HepG2 (cell line): ENCODE results near the gene ZCCHC10. TPM values are rescaled to one million over a fixed set of nuclear protein-coding genes. Genes with fewer than 3 reads are reported as not detected.
A peak's percentile ranks its signal among the peaks of the same experiment; 100 is the strongest.

Experiments
- ATAC-seq: fragments of 200-7000 bp; cut with Tn5 transposase; 3 replicates; pipeline ENCODE4 v1.9.1; 2020; ENCODE audit warnings: mild to moderate bottlenecking, moderate library complexity
- BruUV-seq: library from RNA; stranded (reverse); fragments of 400-500 nt; replicated peaks from 2 replicates; lab custom pipeline; 2021; lab: Mats Ljungman, UMichigan
- CTCF ChIA-PET: fragments of 300-600 bp; formaldehyde crosslinking; extraction: SDS; loops from one replicate; lab custom pipeline; 2021; ENCODE audit warnings: low total read pairs, inconsistent platforms, low intra/inter-chr PET ratio; lab: Yijun Ruan, JAX
- POLR2A ChIA-PET: fragments of 350-600 bp; sonication (Branson Sonifier 250); formaldehyde crosslinking; loops from one replicate; lab custom pipeline; 2020; ENCODE audit warnings: antibody characterized with exemption, inconsistent platforms; lab: Yijun Ruan, JAX
- DNase-seq: peaks from one replicate; pipeline ENCODE4 v3.0.0-alpha.2; 2015; ENCODE audit warnings: low spot score
- FAIRE-seq: peaks from 3 replicates; lab custom pipeline; 2011; peaks lifted over from hg19 to GRCh38; lab: Jason Lieb, UNC
- H2AFZ ChIP-seq: one replicate; pipeline ENCODE4 v1.6.1; 2011; ENCODE audit warnings: low read length, inconsistent platforms
- H3K27ac ChIP-seq: fragments of 300-600 bp; 3 replicates; pipeline ENCODE4 v1.8.0; 2011; ENCODE audit warnings: mixed run types, mild to moderate bottlenecking, mixed read lengths, low read length, inconsistent platforms; ENCODE audit not compliant: insufficient read depth; ENCODE audit errors: extremely low read length
- H3K27me3 ChIP-seq, 2 experiments: fragments of 200-600 bp in 1 of 2; 2 replicates in 1 of 2; 3 replicates in 1 of 2; pipeline versions ENCODE4 v1.6.0 to v1.8.0; 2011; ENCODE audit warnings: low read length in 2 of 2, mild to moderate bottlenecking in 2 of 2, moderate library complexity in 2 of 2, inconsistent platforms in 1 of 2; ENCODE audit not compliant: insufficient read depth in 2 of 2, control insufficient read depth in 1 of 2
- H3K36me3 ChIP-seq, 2 experiments: fragments of 200-600 bp in 1 of 2; replicated peaks in 1 of 2; 2 replicates in 1 of 2; 3 replicates in 1 of 2; pipeline versions ENCODE4 v1.5.1 to v1.8.0; 2011; ENCODE audit warnings: low read length in 2 of 2, inconsistent platforms in 1 of 2; ENCODE audit not compliant: insufficient read depth in 2 of 2, control insufficient read depth in 1 of 2
- H3K4me1 ChIP-seq: 2 replicates; pipeline ENCODE4 v1.5.1; 2012; ENCODE audit warnings: low read length, inconsistent platforms; ENCODE audit not compliant: insufficient read depth
- H3K4me2 ChIP-seq: 2 replicates; pipeline ENCODE4 v1.6.0; 2011; ENCODE audit warnings: low read depth, low read length, inconsistent platforms
- H3K4me3 ChIP-seq, 3 experiments: fragments of 200-600 bp in 1 of 3; sonication (generic), shearing (Covaris generic) in 1 of 3; replicated peaks in 1 of 3; 2 replicates each; pipeline ENCODE4 v1.5.1; 2011 to 2016; ENCODE audit warnings: low read length in 3 of 3, inconsistent platforms in 2 of 3, low read depth in 2 of 3, mild to moderate bottlenecking in 2 of 3, control low read depth in 1 of 3, mixed read lengths in 1 of 3; ENCODE audit not compliant: insufficient read depth in 1 of 3
- H3K79me2 ChIP-seq: one replicate; pipeline ENCODE4 v1.6.1; 2011; ENCODE audit warnings: low read length, inconsistent platforms; ENCODE audit not compliant: insufficient read depth
- H3K9ac ChIP-seq: 2 replicates; pipeline ENCODE4 v1.6.0; 2011; ENCODE audit warnings: mild to moderate bottlenecking, low read depth, low read length, inconsistent platforms; ENCODE audit not compliant: insufficient read depth
- H3K9me3 ChIP-seq: 2 replicates; pipeline ENCODE4 v1.5.1; 2012; ENCODE audit warnings: mild to moderate bottlenecking, low read length
- H4K20me1 ChIP-seq: 2 replicates; pipeline ENCODE4 v1.6.0; 2011; ENCODE audit warnings: inconsistent platforms, mild to moderate bottlenecking, low read length, moderate library complexity; ENCODE audit not compliant: insufficient read depth
- HNF4A ChIP-seq: sonication (generic); formaldehyde crosslinking; IDR thresholded peaks from 2 replicates; pipeline ENCODE4 v1.4.0; 2020; ENCODE audit warnings: missing genetic modification reagents
- POGZ ChIP-seq: sonication (generic); formaldehyde crosslinking; IDR thresholded peaks from 2 replicates; pipeline ENCODE4 v1.4.0; 2020; ENCODE audit warnings: mild to moderate bottlenecking, missing genetic modification reagents
- SAP130 ChIP-seq: IDR thresholded peaks from 2 replicates; pipeline ENCODE4 v1.6.1; 2016; ENCODE audit warnings: low read depth
- SOX13 ChIP-seq, 3 experiments: fragments of 450-650 bp in 1 of 3; sonication (generic) in 1 of 3; formaldehyde crosslinking in 1 of 3; IDR thresholded peaks in 2 of 3; conservative IDR thresholded peaks in 1 of 3; 2 replicates each; pipeline versions ENCODE4 v1.5.0 to v1.6.1; 2016 to 2020; ENCODE audit warnings: antibody characterized with exemption in 1 of 3, mild to moderate bottlenecking in 1 of 3, missing compliant biosample characterization in 1 of 3, missing genetic modification reagents in 1 of 3, moderate library complexity in 1 of 3
- SOX6 ChIP-seq, 2 experiments: fragments of 450-650 bp in 1 of 2; sonication (generic) in 1 of 2; formaldehyde crosslinking in 1 of 2; IDR thresholded peaks; 2 replicates each; pipeline versions ENCODE4 v1.4.0 to v1.6.1; 2017 to 2020; ENCODE audit warnings: antibody characterized with exemption in 1 of 2, mild to moderate bottlenecking in 1 of 2, missing genetic modification reagents in 1 of 2
- ZNF205 ChIP-seq: IDR thresholded peaks from 2 replicates; pipeline ENCODE4 v1.6.1; 2018; ENCODE audit warnings: missing biosample characterization, missing genetic modification reagents
- ZNF260 ChIP-seq: sonication (generic); formaldehyde crosslinking; IDR thresholded peaks from 2 replicates; pipeline ENCODE4 v1.4.0; 2020; ENCODE audit warnings: missing genetic modification reagents, low read depth, mild to moderate bottlenecking, borderline replicate concordance
- ZNF672 ChIP-seq: sonication (generic); formaldehyde crosslinking; IDR thresholded peaks from 2 replicates; pipeline ENCODE4 v1.8.1; 2022; ENCODE audit warnings: missing genetic modification reagents
- WGBS: methylation state at CpG from one replicate; pipeline ENCODE4 v1.1.6; 2017; ENCODE audit warnings: low lambda C conversion rate; 5-methylcytosine and 5-hydroxymethylcytosine counted together
- in situ Hi-C: cut with HindIII; loops from 2 replicates; pipeline ENCODE4 v1.10.0; 2017; ENCODE audit warnings: low pct_unique_long_range_greater_than_20kb; ENCODE audit not compliant: extremely low pct_ligation_motif_present
- intact Hi-C: fragments of 100-400 bp; cut with micrococcal nuclease; formaldehyde crosslinking; loops from one replicate; pipeline ENCODE4 v1.10.0; 2022; ENCODE audit not compliant: unreplicated experiment
- polyA plus RNA-seq, 8 experiments: library from polyadenylated mRNA; depleted of rRNA in 3 of 8; stranded (reverse) in 7 of 8; unstranded in 1 of 8; fragments of >200 nt; fragmentation: Illumina TruSeq in 4 of 8; extraction: Trizol in 4 of 8; gene quantifications; 2 replicates each; pipeline versions ENCODE4 v1.2.1 to v1.2.3, GENCODE V29; 2011 to 2016; ENCODE audit warnings: low read depth in 4 of 8, missing spikeins in 1 of 8, mixed read lengths in 1 of 8; ENCODE audit not compliant: insufficient read depth in 1 of 8
- total RNA-seq, 5 experiments: library from RNA; depleted of rRNA; stranded (reverse); fragments of >200 nt; fragmentation: Illumina TruSeq; extraction: Trizol; gene quantifications; 2 replicates each; pipeline ENCODE4 v1.2.3, GENCODE V29; 2016; ENCODE audit warnings: low read depth in 1 of 5
- TF ChIP-seq, protein P1 (sequence below): sonication (generic); formaldehyde crosslinking; IDR thresholded peaks from 2 replicates; pipeline ENCODE4 v1.9.0; 2022; ENCODE audit warnings: missing genetic modification reagents, mild to moderate bottlenecking, borderline replicate concordance

The ZCCHC10 gene
- total and polyA plus RNA-seq, 2 of the 13 experiments (the other 11 are each of a cell fraction or from before 2014, with no cell fraction given): 40.7 to 48.2 TPM

- ChIA-PET CTCF (no interaction called here), POLR2A (interaction anchor here (0.6 to 5.2 kb wide), 4 partner anchors 13 to 68 kb away, joined by 3 to 101 read pairs (median 4); partner anchors contain the start of genes AFF4 and HSPA4)
- Histone ChIP-seq H3K4me2 (peak overlapping the region; percentile 61), H3K4me1 (peaks cover 77% of the 10 kb centered on the region), H3K9ac (0 out of 2 replicates have a peak overlapping the region, but pooled peaks have one; percentile 34), H3K79me2 (peaks cover 8% of the 10 kb centered on the region), H2AFZ (no peak overlapping the region), H3K9me3 (no peaks in the 10 kb centered on the region), H3K4me3 (peak overlapping the region in 1 of 3 experiments; percentile 10; a peak in 1 of 6 replicates), H3K27ac (peak overlapping the region; percentile 55), H3K36me3 (no peaks in the 10 kb centered on the region), H4K20me1 (no peaks in the 10 kb centered on the region), H3K27me3 (peaks cover 0 to 2% of the 10 kb centered on the region in 2 experiments; a peak in 1 of 5 replicates)
- intact Hi-C loops (loop anchor here (5.0 kb wide), 1 partner anchor 68 kb away; the partner anchor contains the start of gene AFF4), in situ Hi-C loops (no loop called here)
- no peak for TF ChIP-seq SOX13 (IDR thresholded peaks at IDR 0.05)
- TF ChIP-seq SOX13 (CRISPR knock-in tag; conservative IDR thresholded peaks at IDR 0.05 in 1 of 2, IDR thresholded peaks at IDR 0.05 in 1 of 2): peak in 1 of 2 experiments; percentile 20; a peak in 1 of 4 replicates
- no peak for TF ChIP-seq ZNF205 (CRISPR knock-in tag)
- 0 out of 2 replicates have a peak, but pooled peaks have one; percentile 13 for TF ChIP-seq POGZ (CRISPR knock-in tag)
- TF ChIP-seq ZNF672: peak; percentile 93
- peak; percentile 19; the same call in 1 of the 2 replicates for TF ChIP-seq SAP130
- TF ChIP-seq SOX6 (IDR thresholded peaks at IDR 0.05): no peak
- 0 out of 2 replicates have a peak, but pooled peaks have one; percentile 28 for TF ChIP-seq SOX6 (CRISPR knock-in tag; IDR thresholded peaks at IDR 0.05)
- TF ChIP-seq, protein P1, sequence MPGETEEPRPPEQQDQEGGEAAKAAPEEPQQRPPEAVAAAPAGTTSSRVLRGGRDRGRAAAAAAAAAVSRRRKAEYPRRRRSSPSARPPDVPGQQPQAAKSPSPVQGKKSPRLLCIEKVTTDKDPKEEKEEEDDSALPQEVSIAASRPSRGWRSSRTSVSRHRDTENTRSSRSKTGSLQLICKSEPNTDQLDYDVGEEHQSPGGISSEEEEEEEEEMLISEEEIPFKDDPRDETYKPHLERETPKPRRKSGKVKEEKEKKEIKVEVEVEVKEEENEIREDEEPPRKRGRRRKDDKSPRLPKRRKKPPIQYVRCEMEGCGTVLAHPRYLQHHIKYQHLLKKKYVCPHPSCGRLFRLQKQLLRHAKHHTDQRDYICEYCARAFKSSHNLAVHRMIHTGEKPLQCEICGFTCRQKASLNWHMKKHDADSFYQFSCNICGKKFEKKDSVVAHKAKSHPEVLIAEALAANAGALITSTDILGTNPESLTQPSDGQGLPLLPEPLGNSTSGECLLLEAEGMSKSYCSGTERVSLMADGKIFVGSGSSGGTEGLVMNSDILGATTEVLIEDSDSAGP (CRISPR knock-in tag): peak; percentile 43; the same call in 1 of the 2 replicates
- peak; percentile 18; the same call in 1 of the 2 replicates for TF ChIP-seq HNF4A
- no peak for TF ChIP-seq ZNF260 (CRISPR knock-in tag)
- no peak for DNase-seq
- peak; percentile 18; the same call in 1 of the 3 replicates for ATAC-seq
- peak; percentile 76 for FAIRE-seq
- WGBS: 13% methylated on average over 2 of the region's 2 CpGs
- no TSS peak for BruUV-seq
These were observed 4.1 kb upstream of the ZCCHC10 start for GRCh38 chr5:133030343-133031005.
